NCI-H1930 (cell line): Measurements from ENCODE around the gene DYDC2.

Experiments used
- DNase-seq, 2 experiments: peaks; one replicate each; lab custom pipeline; 2025; lab: John Stamatoyannopoulos, UW

Gene DYDC2

DNA sequence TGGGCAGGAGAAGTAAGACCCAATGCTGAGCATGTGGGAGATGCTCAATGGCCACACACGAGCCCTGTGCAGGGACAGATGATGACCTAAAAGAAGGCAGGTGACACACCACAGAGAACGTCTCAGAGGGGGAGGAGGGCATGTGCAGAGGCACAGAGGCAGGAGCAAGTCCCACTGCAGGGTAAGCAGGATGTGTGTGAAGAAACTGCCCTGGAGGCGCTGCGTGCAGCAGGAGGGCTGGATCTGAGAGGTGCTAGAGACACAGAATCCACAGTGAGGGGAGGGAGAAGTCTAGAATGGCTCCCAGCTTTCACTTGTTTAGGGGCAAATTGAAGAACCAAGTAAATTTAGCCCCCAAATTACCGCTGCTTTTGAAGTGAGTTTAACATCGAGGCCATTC, 14.9 kb downstream of the DYDC2 start:
- DNase-seq = no peak

DNA sequence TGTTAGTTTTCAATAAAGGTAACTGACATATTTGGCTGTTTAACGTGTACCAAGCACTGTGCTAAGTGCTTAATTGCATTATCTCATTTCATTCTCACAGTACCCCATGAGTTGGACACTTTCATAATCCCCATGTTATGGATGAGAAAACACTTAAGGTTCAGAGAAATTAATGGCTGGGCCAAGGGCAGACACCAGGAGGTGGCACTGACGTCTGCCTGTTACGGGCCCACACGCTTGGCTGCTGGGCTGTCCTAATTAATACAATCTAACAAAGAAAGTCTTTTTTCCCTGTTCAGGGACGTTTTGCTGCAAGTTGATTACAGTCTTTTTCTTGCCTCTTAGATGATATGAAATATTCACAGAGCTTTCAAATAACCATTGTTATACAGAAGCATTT, 16.1 kb downstream of the DYDC2 start:
- DNase-seq = no peak

DNA sequence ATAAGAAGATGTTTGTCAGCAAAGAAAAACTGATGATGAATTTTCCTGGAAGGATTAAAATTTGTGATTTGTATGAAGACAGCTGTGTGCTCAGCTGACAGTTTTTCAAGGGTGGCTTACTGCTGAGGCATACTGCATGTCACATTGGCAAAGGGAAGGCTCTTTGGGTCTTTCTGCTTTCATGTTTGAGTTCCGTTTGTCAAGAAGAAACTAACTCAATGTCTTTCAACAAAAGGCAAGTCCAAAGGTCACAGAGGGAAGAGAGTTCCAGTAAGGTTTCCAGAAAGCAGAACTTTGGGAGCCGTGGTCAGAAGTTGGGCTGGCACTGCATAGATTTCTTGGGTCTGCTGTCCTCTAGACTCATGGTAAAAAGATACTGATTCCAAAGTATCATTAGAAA, 16.9 kb downstream of the DYDC2 start:
- no peak for DNase-seq

DNA sequence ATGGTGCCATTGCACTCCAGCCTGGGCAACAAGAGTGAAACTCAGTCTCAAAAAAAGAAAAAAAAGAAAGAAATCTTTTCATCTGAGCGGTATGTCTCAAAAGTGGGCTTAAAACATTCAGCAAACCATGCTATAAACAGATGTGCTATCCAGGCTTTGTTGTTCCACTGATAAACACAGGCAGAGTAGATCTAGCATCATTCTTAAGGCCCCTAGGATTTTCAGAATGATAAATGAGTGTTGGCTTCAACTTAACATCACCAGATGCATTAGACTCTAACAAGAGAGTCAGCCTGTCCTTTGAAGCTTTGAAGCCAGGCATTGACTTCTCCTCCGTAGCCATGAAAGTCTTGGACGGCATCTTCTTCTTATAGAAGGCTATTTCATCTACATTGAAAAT, 23.1 kb downstream of the DYDC2 start:
- no peak for DNase-seq

DNA sequence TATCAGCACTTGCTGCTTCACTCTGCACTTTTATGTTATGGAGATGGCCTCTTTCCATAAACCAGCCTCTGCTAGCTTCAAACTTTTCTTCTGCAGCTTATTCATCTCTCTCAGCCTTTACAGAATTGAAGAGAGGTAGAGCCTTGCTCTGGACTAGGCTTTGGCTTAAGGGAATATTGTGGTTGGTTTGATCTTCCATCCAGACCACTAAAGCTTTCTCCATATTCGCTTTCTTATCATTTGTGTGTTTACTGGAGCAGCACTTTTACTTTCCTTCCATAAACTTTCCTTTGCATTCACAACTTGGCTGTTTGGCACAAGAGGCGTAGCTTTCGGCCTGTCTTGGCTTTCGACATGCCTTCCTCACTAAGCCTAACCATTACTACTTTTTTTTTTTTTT, 23.6 kb downstream of the DYDC2 start:
- no peak for DNase-seq

DNA sequence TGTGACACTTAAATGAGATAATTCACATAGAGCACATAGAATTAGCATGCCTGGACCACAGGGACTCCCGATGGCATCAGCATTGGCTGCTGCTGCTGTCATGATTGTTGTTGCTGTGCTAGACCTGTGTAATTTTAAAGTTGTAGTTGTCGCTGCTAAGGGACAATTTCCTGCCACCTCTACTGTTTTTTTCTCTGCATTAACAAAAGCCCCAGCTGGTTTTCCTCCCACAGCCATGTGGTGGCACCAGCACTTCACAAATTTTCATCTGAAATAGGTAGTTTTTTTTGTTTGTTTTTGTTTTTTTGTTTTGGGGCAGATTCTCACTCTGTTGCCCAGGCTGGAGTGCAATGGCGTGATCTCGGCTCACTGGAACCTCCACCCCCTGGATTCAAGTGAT, 26.4 kb downstream of the DYDC2 start:
- DNase-seq = no peak

DNA sequence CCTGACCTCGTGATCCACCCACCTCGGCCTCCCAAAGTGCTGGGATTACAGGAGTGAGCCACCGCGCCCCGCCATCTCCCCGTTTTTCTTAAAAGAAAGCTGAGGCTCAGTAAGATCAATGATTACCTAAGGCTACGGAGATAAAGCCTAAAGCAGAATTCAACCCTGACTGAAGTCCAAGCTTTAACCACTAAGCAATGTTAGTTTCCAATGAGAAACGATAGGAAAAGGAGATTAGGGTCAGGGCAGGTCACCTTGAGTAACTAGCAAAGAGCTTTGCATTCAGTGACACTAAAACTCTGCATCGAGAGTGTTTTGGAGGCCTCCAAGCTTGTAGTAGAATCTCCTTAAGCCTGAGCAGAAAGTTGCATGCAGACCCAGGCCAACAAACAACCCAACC, 34.2 kb downstream of the DYDC2 start:
- no peak for DNase-seq

DNA sequence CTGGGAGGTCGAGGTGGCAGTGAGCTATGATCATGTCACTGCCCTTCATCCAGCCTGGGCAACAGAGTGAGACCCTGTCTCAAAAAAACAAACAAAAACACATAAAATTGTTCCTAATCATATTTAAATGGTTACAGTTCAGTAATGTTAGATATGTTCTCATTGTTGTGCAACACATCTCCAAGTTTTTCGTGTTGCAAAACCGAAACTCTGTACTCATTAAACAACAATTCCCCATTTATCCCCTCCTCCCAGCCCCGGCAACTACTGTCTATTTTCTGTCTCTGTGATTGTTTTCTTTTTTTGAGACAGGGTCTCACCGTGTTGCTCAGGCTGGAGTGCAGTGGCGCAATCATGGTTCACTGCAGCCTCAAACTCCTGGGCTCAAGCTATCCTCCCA, 35.7 kb downstream of the DYDC2 start:
- no peak for DNase-seq

DNA sequence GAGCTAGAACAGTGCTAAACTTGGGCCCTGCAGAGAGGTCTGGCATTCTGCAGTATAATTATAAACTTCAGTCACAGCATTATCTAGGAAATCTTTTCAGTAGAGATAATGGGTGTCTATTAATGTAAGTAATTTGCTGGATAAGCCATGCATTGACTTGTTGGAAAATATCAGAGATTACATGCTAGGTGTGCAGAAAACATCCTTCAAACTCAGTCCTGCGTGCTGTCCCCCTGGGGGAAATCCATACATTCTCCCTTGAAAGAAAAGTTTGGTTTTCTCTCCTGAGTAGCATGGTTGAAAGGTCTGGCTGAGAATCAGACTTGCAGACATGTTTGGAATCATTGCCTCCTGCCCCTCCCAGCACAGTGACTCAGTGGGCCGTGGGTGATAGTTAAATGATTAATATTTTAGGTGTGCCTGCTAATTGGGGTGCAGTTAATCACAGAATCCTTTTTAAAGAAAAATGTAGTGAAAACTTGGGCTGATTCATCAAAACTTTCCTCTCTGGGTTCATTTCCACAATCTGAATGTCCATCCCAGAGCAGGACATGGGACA, 37.9 kb downstream of the DYDC2 start:
- DNase-seq = no peak

DNA sequence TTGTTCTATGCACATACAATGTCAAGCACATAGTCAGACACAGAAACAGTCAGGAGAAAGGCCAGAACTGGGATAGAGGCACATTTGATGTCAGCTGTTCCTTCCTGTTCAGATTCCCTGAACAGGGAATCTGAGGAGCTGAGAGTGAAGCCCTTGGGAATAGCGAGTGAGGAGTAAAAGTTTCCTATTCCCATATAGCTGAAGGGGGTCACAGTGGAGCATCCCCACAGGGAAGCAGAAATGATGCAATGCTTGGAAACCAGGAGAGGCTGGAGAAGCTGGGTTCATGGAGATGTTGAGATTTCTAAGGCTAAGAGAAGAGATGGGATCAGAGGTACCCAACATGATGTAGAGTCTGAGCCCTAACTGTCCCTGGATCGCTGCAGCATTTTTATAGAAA, 40.4 kb downstream of the DYDC2 start:
- no peak for DNase-seq

DNA sequence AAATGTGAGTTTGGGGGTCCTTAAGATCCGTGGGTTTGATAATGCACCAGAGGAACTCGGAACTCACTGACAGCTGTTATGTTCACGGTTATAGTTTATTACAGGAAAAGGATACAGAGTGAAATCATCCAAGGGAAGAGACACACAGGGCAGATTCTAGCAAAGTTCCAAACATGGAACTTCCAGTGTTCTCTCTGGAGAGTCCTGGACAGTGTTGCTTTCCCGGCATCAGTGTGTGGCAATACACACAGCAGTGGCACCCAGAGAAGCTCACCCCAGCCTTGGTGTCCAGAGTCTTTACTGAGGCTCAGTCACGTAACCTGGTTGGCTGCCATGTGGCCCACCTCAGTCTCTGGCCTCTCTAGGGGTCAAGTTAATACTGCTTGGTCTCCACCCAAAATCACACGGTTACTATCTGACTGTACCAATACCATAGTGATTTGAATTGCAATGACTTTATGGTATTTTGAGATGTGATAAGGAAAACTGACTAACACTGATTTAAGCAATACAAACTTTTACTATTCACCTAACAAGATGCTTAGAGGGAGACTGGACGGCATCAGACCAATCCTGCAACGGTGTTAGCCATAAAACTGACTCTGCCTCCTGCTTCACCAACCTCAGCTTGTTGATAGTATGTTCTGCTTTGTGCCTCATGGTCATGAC, 43.7 kb downstream of the DYDC2 start:
- no peak for DNase-seq

DNA sequence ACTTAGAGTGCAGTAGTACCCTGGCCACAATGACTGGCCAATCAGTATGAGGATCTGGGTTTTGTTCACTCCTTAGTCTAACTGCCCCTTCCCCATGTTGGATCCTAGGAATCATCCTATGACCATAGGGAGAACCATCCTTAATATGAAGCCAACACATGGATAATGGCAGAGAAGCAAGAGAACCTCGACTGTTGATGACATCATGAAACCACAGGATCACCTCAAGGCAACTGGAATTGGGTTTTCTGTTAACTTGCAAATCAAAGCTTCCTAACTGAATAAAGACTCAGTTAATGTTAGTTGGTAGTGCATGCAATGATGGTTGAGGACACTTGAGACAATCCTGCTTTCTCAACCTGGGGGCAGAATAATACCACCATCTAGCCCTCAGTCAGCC, 48.5 kb downstream of the DYDC2 start:
- no peak for DNase-seq

DNA sequence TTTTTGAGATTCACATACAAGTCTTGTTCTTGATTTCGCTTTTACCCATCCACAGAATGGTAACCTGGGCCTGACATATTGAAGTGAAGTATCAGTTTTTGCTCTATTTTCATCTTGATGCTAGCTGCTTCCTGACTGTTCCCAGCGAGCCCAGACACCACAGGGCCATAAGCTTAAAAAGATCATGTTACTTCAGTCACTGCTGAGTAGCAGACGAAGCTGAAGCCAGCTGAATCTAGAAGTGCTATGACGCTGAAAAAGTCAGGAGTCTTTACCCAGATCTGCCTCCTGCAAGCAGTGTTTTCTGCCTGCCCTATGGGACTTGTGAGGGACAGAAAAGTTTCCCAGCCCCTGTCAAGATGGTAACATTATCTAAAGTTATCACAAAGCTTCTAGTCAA, 49.0 kb downstream of the DYDC2 start:
- DNase-seq = no peak

DNA sequence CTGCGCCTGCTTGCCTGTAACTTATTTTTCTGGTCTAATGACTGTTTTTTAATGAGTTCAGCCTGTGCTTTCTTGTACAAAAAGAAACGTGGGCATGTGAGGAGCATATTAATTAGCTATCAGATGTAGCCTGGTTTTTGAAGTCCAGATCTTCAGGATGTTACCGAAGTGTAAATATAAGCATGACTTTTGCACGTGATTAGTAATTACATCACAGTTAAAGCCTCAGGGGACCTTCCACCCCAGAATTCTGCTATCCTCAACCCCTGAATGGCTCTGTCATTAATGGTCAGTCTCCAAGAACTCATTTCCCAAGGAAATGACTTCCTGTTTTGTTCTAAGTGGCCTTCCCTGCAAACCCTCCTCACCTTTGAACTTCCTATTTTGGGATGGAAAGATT, 49.6 kb downstream of the DYDC2 start:
- no peak for DNase-seq

DNA sequence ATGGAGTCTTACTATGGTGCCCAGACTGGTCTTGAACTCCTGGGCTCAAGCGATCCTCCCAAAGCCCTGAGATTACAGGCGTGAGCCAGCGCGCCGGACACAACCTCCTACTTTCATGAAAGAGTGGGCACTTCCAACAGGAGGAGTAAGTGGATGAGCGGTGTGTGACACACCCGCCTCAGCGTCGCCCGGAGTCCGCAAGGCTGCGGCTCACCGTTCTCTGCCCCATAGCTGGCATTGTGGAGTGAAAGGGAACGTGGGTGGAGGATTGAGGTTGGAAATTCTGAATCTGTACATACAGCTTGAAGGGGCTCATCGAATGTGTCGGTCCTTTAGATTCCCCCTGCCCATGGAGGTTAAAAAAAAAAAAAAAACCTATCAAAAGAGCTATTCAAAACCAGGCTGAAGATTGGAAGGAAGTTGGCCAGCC, 51.2 kb downstream of the DYDC2 start:
- DNase-seq = no peak

DNA sequence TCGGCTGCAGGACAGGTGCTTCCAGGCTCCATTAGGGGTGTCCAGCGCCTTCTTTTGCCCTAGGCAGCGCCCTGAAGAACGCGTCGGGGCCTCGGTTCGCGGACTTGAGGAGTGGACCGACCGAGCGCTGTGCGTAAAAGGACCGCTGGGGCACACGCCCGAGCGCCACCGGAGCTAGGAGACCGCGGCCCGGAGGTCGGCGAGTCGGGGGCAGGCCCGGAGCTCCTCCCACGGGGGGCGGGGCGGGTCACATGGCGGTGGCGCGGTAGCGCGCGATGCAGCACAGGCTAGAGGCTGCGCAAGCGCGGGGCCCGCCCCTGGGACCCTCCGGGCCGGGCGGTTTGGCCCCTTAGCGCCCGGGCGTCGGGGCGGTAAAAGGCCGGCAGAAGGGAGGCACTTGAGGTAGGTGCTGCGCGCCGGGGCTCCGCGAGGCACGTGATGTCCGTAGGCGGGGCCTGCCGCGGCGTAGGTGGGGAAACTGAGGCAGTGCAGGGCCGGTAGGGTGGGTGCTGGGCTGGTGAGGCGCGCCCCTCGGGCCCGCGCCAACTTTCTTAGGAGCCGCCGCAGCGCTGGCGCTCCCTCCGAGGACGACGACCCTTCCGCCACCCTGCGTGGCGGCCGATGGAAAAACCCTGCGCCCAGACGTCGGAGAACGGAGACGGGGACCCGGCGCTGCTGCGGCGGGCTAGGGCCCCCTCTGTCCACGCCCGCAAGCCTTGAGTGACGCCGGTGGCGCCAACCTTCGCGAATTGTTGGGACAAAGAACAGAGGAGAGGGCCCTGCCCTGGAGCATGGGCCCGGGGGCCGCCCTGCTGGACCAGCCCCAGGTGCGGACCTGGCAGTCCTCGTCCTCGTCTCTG, 51.9 kb downstream of the DYDC2 start, which contains the start of gene PRXL2A:
PRXL2A (plus strand) TSS at position 310 of the 860 bp plus-strand sequence. CDS start 11,917 bp downstream, outside the sequence.
- DNase-seq = peak; percentile 56 to 79

DNA sequence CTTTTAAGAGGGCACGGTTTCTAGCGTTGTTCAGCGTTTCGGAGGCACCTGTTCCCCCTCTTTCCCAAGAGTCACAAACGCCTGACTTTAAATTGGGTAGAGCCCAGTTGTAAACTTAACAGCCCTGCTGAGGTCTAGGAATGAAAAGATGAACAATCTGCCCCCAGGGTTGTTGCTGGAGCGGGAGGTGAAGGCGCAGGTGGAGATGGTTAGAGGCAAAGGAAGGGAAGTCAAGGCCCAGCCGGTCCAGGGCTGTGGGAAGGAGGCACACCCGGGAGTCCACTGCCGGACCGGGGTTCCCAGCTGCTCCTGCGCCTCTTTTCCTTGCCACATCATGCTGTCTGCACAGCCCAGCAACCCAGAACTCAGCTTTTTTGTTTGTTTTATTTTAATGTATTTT, 52.5 kb downstream of the DYDC2 start:
- no peak for DNase-seq

DNA sequence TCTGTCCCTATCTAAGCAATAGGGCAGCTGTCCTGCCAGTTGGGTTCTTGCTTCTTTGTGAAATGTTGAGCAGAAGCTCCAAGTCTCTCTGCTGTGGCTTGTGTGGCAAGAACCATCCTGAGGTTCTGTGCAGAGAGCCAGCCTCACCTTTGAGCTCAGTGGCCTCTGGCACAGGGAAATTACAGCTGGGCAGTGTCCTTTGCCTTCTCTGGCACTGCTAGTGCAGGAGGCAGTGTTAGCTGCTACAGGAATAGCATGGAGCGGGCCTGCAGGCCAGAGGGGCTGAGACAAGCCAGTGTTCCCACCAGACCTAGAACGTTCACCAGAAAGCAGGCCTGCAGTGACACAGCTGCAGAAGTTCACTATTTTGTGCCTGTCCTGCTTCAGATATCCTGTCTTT, 53.5 kb downstream of the DYDC2 start:
- DNase-seq = no peak

DNA sequence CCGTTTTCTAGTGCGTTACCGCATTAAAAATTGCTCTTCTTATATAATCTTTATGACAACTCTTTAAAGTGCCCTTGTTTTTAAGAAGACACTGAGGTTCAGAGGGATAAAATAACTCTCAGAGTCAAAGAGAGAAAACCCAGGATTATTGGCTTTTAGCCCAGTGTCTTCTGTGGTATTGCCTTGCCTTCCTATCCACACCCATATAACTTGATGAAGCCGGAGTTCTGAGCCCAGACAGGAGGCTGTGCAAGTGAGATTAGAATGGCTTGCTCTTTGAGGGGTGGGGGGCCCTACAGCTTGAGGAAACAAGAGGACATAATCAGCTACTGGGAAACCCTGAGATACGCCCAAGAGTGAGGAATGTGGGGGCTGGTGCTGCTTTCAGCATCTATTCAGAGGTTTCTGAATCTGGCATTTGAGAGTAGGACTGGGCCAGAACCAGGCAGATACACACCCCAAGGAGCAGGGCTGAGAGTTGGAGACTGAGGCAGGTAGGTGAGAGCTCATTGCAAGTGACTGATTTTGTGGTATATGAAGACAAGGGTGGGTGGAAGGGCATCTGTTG, 54.1 kb downstream of the DYDC2 start:
- DNase-seq = no peak

DNA sequence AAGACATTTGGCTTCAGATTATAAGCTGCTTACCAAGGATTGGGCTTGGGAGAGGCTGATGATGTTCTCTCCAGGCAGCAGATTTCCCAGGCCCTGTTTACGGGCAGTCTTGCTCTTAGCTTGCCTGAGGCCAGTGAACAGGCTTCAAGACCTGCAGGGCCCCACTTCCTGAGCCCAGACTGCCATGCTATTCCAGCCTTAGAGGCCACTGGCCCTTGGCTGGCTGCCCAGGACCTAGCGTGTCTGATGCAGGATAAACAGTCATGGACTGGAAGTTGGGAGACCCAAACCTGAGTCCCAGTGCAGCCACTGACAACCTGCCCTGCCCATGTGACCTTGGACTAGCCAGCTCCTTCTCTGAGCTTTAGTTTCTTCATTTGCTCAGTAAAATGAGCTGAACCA, 54.7 kb downstream of the DYDC2 start:
- no peak for DNase-seq

DNA sequence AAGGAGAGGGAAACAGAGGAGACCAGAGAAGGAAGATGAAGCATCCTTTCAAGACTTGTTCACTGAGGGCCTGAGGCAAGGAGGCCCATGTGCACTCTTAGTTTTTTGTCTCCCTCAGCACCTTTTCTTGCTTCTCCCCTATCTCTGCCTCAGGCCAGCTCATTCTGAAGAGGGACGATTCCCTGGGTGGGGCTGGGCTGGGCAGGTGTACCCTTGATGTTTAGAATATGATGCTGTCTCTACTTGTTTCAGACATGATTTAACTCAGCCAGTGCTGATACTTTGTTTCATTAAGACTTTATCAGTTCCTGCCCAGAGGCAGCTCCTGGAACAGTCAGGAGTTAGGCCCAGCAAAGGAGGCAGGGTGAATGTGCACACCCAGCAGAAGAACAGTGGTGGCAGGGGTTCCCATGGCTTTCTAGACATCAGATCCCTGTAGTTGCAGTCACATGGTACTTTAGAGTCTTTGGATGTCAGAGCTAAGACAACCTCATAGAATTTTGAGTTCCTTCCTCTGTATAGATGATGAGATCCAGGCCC, 55.2 kb downstream of the DYDC2 start:
- DNase-seq = no peak

DNA sequence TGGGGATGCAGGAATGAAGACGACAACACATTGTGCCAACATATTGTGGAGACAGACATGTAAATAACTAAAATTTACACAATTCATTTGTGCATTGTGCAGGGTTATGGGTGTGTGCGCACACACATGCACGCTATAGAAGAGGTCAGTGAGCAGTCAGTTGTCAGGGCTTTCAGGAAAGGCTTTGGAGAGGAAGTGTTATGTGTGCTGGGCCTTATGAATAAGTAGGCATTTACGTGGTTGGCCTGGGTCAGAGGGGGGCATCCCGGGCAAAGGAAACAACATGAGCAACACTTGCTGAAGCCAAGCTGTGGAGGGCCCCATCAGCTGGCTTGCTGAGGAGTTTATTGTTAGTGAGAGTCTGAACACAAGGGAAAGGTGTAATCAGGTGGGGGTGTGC, 55.9 kb downstream of the DYDC2 start:
- no peak for DNase-seq
